Heart left ventricle (tissue), 13 donors: Measurements from ENCODE around the gene PSMB8.

Experiments
- POLR2A ChIP-seq, 2 donors: fragments of 450-650 bp; IDR thresholded peaks; one replicate each; pipeline ENCODE4 v1.6.1; 2017; ENCODE audit warnings: antibody characterized with exemption in 2 of 2, mild to moderate bottlenecking in 2 of 2, moderate library complexity in 2 of 2
- TF ChIP-seq, protein P1 (sequence below), 12 donors: fragments of 200-600 bp; sonication (generic) in 4 of 12; IDR thresholded peaks; one replicate each; pipeline versions ENCODE4 v1.5.0 to v1.8.0; 2018 to 2022; ENCODE audit warnings: antibody characterized with exemption in 12 of 12, mild to moderate bottlenecking in 5 of 12
- donor health status: ischemic (EF 13 %, LVEDD 7.1; RV severe dilation, severe dysfunction).
- donor health status: DM: no; HTN: yes; CAD: no.
- donor health status: DM: no; HTN: no; CAD: no.
- donor health status: ischemic (EF 25% LVEDD 6.9; RV normal size, moderate dysfunction).
- donor health status: ischemic (EF 25% LVEDD 5.7; RV mildly dilated, moderate dysfunction).
- donor health status: ischemic (EF 35%, LVEDD 5.7; RV mildly dilated, moderate dysfunction).
- donor health status: nonischemic (EF 11% LVEDD 7.7; RV severe dilation, severe dysfunction).
- donor health status: DM: yes; HTN: yes; CAD: no.
- donor health status: PGD.
- donor health status: ischemic (EF 29% LVEDD 5.4; RV normal size, mild dysfunction).
- donor health status: nonischemic (EF 23%, LVEDD 6.1; RV moderate dilation, normal function).

DNA sequence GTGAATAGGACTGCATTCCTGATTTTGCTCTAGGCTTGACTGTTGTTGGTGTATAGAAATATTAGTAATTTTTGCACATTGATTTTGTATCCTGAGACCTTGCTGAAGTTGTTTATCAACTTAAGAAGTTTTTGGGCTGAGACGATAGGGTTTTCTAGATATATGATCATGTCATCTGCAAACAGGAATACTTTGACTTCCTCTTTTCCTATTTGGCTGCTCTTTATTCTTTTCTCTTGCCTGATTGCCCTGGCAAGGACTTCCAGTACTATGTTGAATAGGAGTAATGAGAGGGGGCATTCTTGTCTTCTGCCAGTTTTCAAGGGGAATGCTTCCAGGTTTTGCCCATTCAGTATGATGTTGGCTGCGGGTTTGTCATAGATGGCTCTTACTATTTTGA lies 40.4 kb downstream of the PSMB8 start:
- no peak for TF ChIP-seq POLR2A (IDR thresholded peaks at IDR 0.05)
- TF ChIP-seq, protein P1, sequence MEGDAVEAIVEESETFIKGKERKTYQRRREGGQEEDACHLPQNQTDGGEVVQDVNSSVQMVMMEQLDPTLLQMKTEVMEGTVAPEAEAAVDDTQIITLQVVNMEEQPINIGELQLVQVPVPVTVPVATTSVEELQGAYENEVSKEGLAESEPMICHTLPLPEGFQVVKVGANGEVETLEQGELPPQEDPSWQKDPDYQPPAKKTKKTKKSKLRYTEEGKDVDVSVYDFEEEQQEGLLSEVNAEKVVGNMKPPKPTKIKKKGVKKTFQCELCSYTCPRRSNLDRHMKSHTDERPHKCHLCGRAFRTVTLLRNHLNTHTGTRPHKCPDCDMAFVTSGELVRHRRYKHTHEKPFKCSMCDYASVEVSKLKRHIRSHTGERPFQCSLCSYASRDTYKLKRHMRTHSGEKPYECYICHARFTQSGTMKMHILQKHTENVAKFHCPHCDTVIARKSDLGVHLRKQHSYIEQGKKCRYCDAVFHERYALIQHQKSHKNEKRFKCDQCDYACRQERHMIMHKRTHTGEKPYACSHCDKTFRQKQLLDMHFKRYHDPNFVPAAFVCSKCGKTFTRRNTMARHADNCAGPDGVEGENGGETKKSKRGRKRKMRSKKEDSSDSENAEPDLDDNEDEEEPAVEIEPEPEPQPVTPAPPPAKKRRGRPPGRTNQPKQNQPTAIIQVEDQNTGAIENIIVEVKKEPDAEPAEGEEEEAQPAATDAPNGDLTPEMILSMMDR (IDR thresholded peaks at IDR 0.05): no peak
